DMS 273 (cell line): ENCODE results near the gene PPP1R8.

Experiments
- DNase-seq: peaks from one replicate; lab custom pipeline; 2025; ENCODE audit not compliant: unreplicated experiment; lab: John Stamatoyannopoulos, UW

Gene PPP1R8

GRCh38 chr1:27889506-27889905 is 58.9 kb downstream of the PPP1R8 start:
- no peak for DNase-seq

GRCh38 chr1:27891196-27891889 is 60.8 kb downstream of the PPP1R8 start:
- DNase-seq: no peak

- DNase-seq: no peak
These were observed 63.9 kb downstream of the PPP1R8 start for GRCh38 chr1:27894521-27894920.
